NB4 (cell line): ENCODE measurements around the gene FKBP14.
"Not testable (repeated sequence)": the region's sequence is repeated elsewhere in the genome, so short reads cannot be mapped to it uniquely, and the experiment has no call there.

Experiments
- MYC ChIP-seq: IDR thresholded peaks from 2 replicates; pipeline ENCODE4 v1.6.1; 2011; ENCODE audit warnings: low read depth, low read length
- TF ChIP-seq, protein P1 (sequence below): IDR thresholded peaks from one replicate; pipeline ENCODE4 v1.5.1; 2012; ENCODE audit warnings: low read depth, low read length
- TF ChIP-seq, protein P2 (sequence below): IDR thresholded peaks from 2 replicates; pipeline ENCODE4 v1.6.1; 2011; ENCODE audit warnings: low read depth, low read length

DNA sequence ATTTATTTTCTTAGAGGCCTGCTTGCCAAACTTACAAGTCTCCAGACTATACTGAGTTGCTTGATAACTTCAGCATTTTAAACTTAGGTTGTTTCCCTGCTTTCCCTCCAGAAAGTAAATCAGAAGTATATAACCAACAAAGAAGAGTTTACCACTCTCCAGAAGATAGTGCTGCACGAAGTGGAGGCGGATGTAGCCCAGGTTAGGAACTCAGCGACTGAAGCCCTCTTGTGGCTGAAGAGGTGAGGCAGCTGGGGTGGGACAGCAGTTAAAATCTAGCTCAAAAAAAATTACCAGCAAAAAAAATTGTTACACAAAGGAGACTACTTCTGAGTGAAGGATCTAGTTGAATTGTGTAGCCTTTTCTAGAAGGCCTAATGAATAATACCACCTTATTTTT is 35.3 kb upstream of the FKBP14 start:
- TF ChIP-seq, protein P1, sequence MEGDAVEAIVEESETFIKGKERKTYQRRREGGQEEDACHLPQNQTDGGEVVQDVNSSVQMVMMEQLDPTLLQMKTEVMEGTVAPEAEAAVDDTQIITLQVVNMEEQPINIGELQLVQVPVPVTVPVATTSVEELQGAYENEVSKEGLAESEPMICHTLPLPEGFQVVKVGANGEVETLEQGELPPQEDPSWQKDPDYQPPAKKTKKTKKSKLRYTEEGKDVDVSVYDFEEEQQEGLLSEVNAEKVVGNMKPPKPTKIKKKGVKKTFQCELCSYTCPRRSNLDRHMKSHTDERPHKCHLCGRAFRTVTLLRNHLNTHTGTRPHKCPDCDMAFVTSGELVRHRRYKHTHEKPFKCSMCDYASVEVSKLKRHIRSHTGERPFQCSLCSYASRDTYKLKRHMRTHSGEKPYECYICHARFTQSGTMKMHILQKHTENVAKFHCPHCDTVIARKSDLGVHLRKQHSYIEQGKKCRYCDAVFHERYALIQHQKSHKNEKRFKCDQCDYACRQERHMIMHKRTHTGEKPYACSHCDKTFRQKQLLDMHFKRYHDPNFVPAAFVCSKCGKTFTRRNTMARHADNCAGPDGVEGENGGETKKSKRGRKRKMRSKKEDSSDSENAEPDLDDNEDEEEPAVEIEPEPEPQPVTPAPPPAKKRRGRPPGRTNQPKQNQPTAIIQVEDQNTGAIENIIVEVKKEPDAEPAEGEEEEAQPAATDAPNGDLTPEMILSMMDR, result not testable (repeated sequence)
- TF ChIP-seq MYC, result not testable (repeated sequence)
- TF ChIP-seq, protein P2, sequence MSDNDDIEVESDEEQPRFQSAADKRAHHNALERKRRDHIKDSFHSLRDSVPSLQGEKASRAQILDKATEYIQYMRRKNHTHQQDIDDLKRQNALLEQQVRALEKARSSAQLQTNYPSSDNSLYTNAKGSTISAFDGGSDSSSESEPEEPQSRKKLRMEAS, result not testable (repeated sequence)
